Mononuclear cell (primary cell): ENCODE results near the gene TBC1D12. TPM values are rescaled to one million over a fixed set of nuclear protein-coding genes. Genes with fewer than 3 reads are reported as not detected.

ENCODE experiments used
- H3K27me3 ChIP-seq: 2 replicates; pipeline ENCODE4 v1.6.0; 2011; ENCODE audit warnings: low read length, control low read depth; ENCODE audit not compliant: insufficient read depth
- H3K4me1 ChIP-seq: 2 replicates; pipeline ENCODE4 v1.5.1; 2011; ENCODE audit warnings: mild to moderate bottlenecking, low read length, control low read depth; ENCODE audit not compliant: insufficient read depth
- H3K4me3 ChIP-seq: 2 replicates; pipeline ENCODE4 v1.5.1; 2011; ENCODE audit warnings: mild to moderate bottlenecking, low read length, moderate library complexity
- H3K9me3 ChIP-seq: 2 replicates; pipeline ENCODE4 v1.5.1; 2011; ENCODE audit warnings: low read depth, mild to moderate bottlenecking, control low read depth, low read length
- total RNA-seq: library from RNA; depleted of rRNA; stranded (reverse); fragments of >200 nt; gene quantifications from one replicate; pipeline ENCODE4 v1.2.3, GENCODE V29; 2012

TBC1D12 gene
- total RNA-seq, 1 donor, result 18.2 TPM

GRCh38 chr10:94423627-94424026 is 21.3 kb downstream of the TBC1D12 start:
- H3K4me1 ChIP-seq, result peaks cover 4% of the 10 kb centered on the region

GRCh38 chr10:94424714-94425337 is 22.5 kb downstream of the TBC1D12 start:
- Histone ChIP-seq H3K4me3 (no peak overlapping the region), H3K4me1 (peaks cover 4% of the 10 kb centered on the region), H3K9me3 (peaks cover 12% of the 10 kb centered on the region), H3K27me3 (no peaks in the 10 kb centered on the region)

More at GRCh38 chr10:94423627-94424026, 21.3 kb downstream of the TBC1D12 start:
- H3K4me3 ChIP-seq, result no peak overlapping the region
- H3K27me3 ChIP-seq, result no peaks in the 10 kb centered on the region
- peaks cover 12% of the 10 kb centered on the region for H3K9me3 ChIP-seq

GRCh38 chr10:94425942-94426341 is 23.6 kb downstream of the TBC1D12 start:
- Histone ChIP-seq H3K4me1 (peaks cover 4% of the 10 kb centered on the region), H3K27me3 (no peaks in the 10 kb centered on the region), H3K9me3 (peaks cover 12% of the 10 kb centered on the region), H3K4me3 (no peak overlapping the region)

GRCh38 chr10:94427166-94427565 is 24.8 kb downstream of the TBC1D12 start:
- Histone ChIP-seq H3K27me3 (no peaks in the 10 kb centered on the region), H3K4me3 (no peak overlapping the region), H3K9me3 (peaks cover 12% of the 10 kb centered on the region), H3K4me1 (peaks cover 4% of the 10 kb centered on the region)

GRCh38 chr10:94428766-94429707 is 26.7 kb downstream of the TBC1D12 start:
- Histone ChIP-seq H3K4me1 (peaks cover 4% of the 10 kb centered on the region), H3K27me3 (no peaks in the 10 kb centered on the region), H3K4me3 (no peak overlapping the region), H3K9me3 (peaks cover 12% of the 10 kb centered on the region)

- Histone ChIP-seq H3K27me3 (no peaks in the 10 kb centered on the region), H3K4me3 (no peak overlapping the region), H3K9me3 (peaks cover 4% of the 10 kb centered on the region), H3K4me1 (peaks cover 4% of the 10 kb centered on the region)
Measured at GRCh38 chr10:94430701-94431100, 28.4 kb downstream of the TBC1D12 start.

GRCh38 chr10:94432443-94432842 is 30.1 kb downstream of the TBC1D12 start:
- H3K4me1 ChIP-seq, result peaks cover 2% of the 10 kb centered on the region
- no peak overlapping the region for H3K4me3 ChIP-seq
- H3K27me3 ChIP-seq, result no peaks in the 10 kb centered on the region
- H3K9me3 ChIP-seq, result no peaks in the 10 kb centered on the region

- H3K9me3 ChIP-seq, result no peaks in the 10 kb centered on the region
- no peak overlapping the region for H3K4me3 ChIP-seq
- H3K27me3 ChIP-seq, result no peaks in the 10 kb centered on the region
- H3K4me1 ChIP-seq, result no peaks in the 10 kb centered on the region
Measured at GRCh38 chr10:94439275-94439861, 37.0 kb downstream of the TBC1D12 start.

- Histone ChIP-seq H3K4me3 (no peak overlapping the region), H3K9me3 (no peaks in the 10 kb centered on the region), H3K4me1 (no peaks in the 10 kb centered on the region), H3K27me3 (no peaks in the 10 kb centered on the region)
Measured at GRCh38 chr10:94440096-94440495, 37.8 kb downstream of the TBC1D12 start.

- H3K4me1 ChIP-seq, result no peaks in the 10 kb centered on the region
Measured at GRCh38 chr10:94443047-94443446, 40.7 kb downstream of the TBC1D12 start.

GRCh38 chr10:94443549-94443948 is 41.2 kb downstream of the TBC1D12 start:
- no peaks in the 10 kb centered on the region for H3K9me3 ChIP-seq
- no peak overlapping the region for H3K4me3 ChIP-seq
- no peaks in the 10 kb centered on the region for H3K4me1 ChIP-seq

More at GRCh38 chr10:94443047-94443446, 40.7 kb downstream of the TBC1D12 start:
- Histone ChIP-seq H3K27me3 (no peaks in the 10 kb centered on the region), H3K9me3 (no peaks in the 10 kb centered on the region), H3K4me3 (no peak overlapping the region)

GRCh38 chr10:94450782-94451181 is 48.4 kb downstream of the TBC1D12 start:
- H3K4me1 ChIP-seq, result no peaks in the 10 kb centered on the region
- no peaks in the 10 kb centered on the region for H3K9me3 ChIP-seq
- H3K4me3 ChIP-seq, result no peak overlapping the region
- H3K27me3 ChIP-seq, result no peaks in the 10 kb centered on the region

More at GRCh38 chr10:94443549-94443948, 41.2 kb downstream of the TBC1D12 start:
- no peaks in the 10 kb centered on the region for H3K27me3 ChIP-seq

GRCh38 chr10:94451883-94452519 is 49.7 kb downstream of the TBC1D12 start:
- Histone ChIP-seq H3K9me3 (no peaks in the 10 kb centered on the region), H3K27me3 (no peaks in the 10 kb centered on the region), H3K4me3 (no peak overlapping the region), H3K4me1 (no peaks in the 10 kb centered on the region)

GRCh38 chr10:94456942-94457341 is 54.6 kb downstream of the TBC1D12 start:
- Histone ChIP-seq H3K27me3 (no peaks in the 10 kb centered on the region), H3K4me3 (no peak overlapping the region), H3K9me3 (no peaks in the 10 kb centered on the region), H3K4me1 (no peaks in the 10 kb centered on the region)

- Histone ChIP-seq H3K27me3 (no peaks in the 10 kb centered on the region), H3K4me1 (no peaks in the 10 kb centered on the region), H3K9me3 (no peaks in the 10 kb centered on the region), H3K4me3 (no peak overlapping the region)
Measured at GRCh38 chr10:94459385-94459784, 57.0 kb downstream of the TBC1D12 start.
